NCI-H82 treated with DMSO at 0.1 percent for 48 hours (cell line): ENCODE measurements around the gene ADSS2.
"Not testable (repeated sequence)": the region's sequence is repeated elsewhere in the genome, so short reads cannot be mapped to it uniquely, and the experiment has no call there.

Experiments
- DNase-seq: peaks from one replicate; lab custom pipeline; 2025; ENCODE audit not compliant: unreplicated experiment; lab: John Stamatoyannopoulos, UW

ADSS2 gene

GRCh38 chr1:244400974-244401373 is 50.7 kb downstream of the ADSS2 start:
- DNase-seq, result no peak

GRCh38 chr1:244397131-244397530 is 54.6 kb downstream of the ADSS2 start:
- peak; percentile 89 for DNase-seq

GRCh38 chr1:244395965-244396364 is 55.7 kb downstream of the ADSS2 start:
- DNase-seq, result no peak

GRCh38 chr1:244394826-244395765 is 56.6 kb downstream of the ADSS2 start:
- DNase-seq, result no peak

- DNase-seq, result no peak
These were observed 57.4 kb downstream of the ADSS2 start for GRCh38 chr1:244394346-244394745.

- DNase-seq, result no peak
These were observed 58.0 kb downstream of the ADSS2 start for GRCh38 chr1:244393604-244394176.

- no peak for DNase-seq
These were observed 59.9 kb downstream of the ADSS2 start for GRCh38 chr1:244391761-244392160.

- DNase-seq, result peak; percentile 33
These were observed 62.7 kb downstream of the ADSS2 start for GRCh38 chr1:244388961-244389360.

GRCh38 chr1:244387415-244387814 is 64.3 kb downstream of the ADSS2 start:
- DNase-seq, result no peak

GRCh38 chr1:244386595-244386994 is 65.1 kb downstream of the ADSS2 start:
- DNase-seq, result no peak

- no peak for DNase-seq
These were observed 67.6 kb downstream of the ADSS2 start for GRCh38 chr1:244384066-244384465.

GRCh38 chr1:244383278-244383884 is 68.3 kb downstream of the ADSS2 start:
- peak; percentile 20 for DNase-seq

- DNase-seq, result no peak
These were observed 69.7 kb downstream of the ADSS2 start for GRCh38 chr1:244381878-244382565.

GRCh38 chr1:244376126-244376525 is 75.6 kb downstream of the ADSS2 start:
- DNase-seq, result no peak

- no peak for DNase-seq
These were observed 76.7 kb downstream of the ADSS2 start for GRCh38 chr1:244375051-244375450.

- DNase-seq, result not testable (repeated sequence)
These were observed 77.2 kb downstream of the ADSS2 start for GRCh38 chr1:244374484-244374883.

- DNase-seq, result no peak
These were observed 80.2 kb downstream of the ADSS2 start for GRCh38 chr1:244371242-244372141.

GRCh38 chr1:244370060-244370637 is 81.6 kb downstream of the ADSS2 start:
- no peak for DNase-seq

- DNase-seq, result no peak
These were observed 82.3 kb downstream of the ADSS2 start for GRCh38 chr1:244369256-244370057.
